Measurements from ENCODE around the gene ACP7. TPM values are rescaled to one million over a fixed set of nuclear protein-coding genes. Genes with fewer than 3 reads are reported as not detected.
A peak's percentile ranks its signal among the peaks of the same experiment; 100 is the strongest.

The ACP7 gene
- total and polyA plus RNA-seq, 9 of the 15 experiments (the other 6 are each of a cell fraction or from before 2014, with no cell fraction given) = not detected

DNA sequence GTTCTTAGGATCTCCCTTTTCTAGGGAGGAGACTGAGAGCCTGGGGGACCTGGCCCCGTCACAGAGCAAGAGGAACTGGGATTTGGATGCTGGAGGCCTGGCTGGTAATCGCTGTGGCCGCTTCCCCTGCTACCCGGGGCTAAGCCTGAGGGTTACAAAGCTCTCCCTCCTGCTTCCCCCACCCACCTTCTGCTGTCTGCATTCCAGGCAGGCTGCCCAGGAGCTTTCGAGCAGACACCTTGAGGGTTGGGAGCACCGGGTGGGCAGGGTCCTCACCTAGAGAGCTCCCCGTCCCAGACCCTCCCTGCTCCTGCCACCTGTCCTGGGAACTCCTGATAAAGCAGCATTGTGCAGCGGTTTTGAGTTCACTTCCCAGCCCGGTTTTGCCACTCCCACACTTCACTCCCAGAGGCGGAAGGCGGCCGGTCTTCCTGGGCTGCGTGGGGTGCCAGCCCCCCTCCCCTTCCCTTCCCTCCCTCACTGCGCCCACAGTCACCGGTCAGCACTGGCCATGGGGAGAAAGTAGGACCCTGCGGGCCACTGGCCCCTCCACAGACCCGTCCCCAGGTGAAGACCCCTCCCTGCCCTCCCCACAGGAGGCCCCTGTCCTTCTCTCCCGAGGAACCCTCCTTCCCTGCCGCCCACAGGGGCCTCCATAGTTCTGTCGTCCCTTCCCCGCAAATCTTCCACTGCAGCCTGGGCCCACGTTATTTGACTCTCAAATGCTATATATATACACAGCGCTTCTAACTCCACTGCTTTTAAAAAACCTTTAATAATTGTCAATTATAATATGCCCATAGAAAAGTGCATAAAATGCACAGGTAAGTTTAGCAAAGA is 49.5 kb downstream of the ACP7 start:
- CTCF ChIA-PET (ENCODE audit: low intra/inter-chr PET ratio) = no interaction called here
- DNase-seq (ENCODE audit: extremely low read depth in 1 of 4, low spot score in 3 of 4) = peak in 2 of 4 experiments; percentile 46 to 48
- peaks cover 21 to 51% of the 10 kb centered on the region in 2 experiments for H3K4me1 ChIP-seq (replicated peaks in 1 of 2; ENCODE audit: control insufficient read depth in 2 of 2, insufficient read depth in 2 of 2, low read length in 2 of 2)
- peak overlapping the region; percentile 2; the same call in 1 of the 2 replicates for H3K4me3 ChIP-seq
- H3K9me3 ChIP-seq (replicated peaks; ENCODE audit: control insufficient read depth, insufficient read depth, low read depth, low read length) = no peaks in the 10 kb centered on the region
- H2AFZ ChIP-seq (ENCODE audit: low read depth, low read length) = no peak overlapping the region
- 0 out of 3 replicates have a peak, but pooled peaks cover 2% of the 10 kb centered on the region for H3K36me3 ChIP-seq (ENCODE audit: control insufficient read depth, insufficient read depth, low read length)
- no peaks in the 10 kb centered on the region for H3K27me3 ChIP-seq (ENCODE audit: control insufficient read depth in 2 of 2, insufficient read depth in 2 of 2, low read length in 2 of 2)
- in situ Hi-C loops (cut with MboI) (no loop called here), intact Hi-C loops (cut with micrococcal nuclease) (no loop called here)
- peaks cover 6% of the 10 kb centered on the region for H3K9me1 ChIP-seq (ENCODE audit: control insufficient read depth, insufficient read depth, low read length)
- peaks cover 48% of the 10 kb centered on the region for H4K20me1 ChIP-seq (replicated peaks; ENCODE audit: control insufficient read depth, insufficient read depth, low read length)
- peak overlapping the region; percentile 54 for H3K4me2 ChIP-seq (ENCODE audit: insufficient read depth, low read length)
- peak; percentile 79 for FAIRE-seq
- peak; percentile 61 for ATAC-seq
- BruUV-seq (replicated peaks) = no TSS peak
- 14% methylated on average over 16 of the region's 23 CpGs for WGBS (ENCODE audit: insufficient coverage, low coverage, missing lambda C conversion rate)
- POLR2A ChIA-PET = interaction anchor here (1.1 to 1.6 kb wide), 3 partner anchors 18 to 62 kb away, joined by 3 to 7 read pairs (median 6); no protein-coding TSS in a partner anchor
- H3K27ac ChIP-seq (ENCODE audit: extremely low read depth, low read depth, low read length) = peak overlapping the region; percentile 59; the same call in 1 of the 3 replicates
- peaks cover 86% of the 10 kb centered on the region for H3K79me2 ChIP-seq (ENCODE audit: control insufficient read depth, insufficient read depth, low read length)
- peak overlapping the region in 1 of 2 experiments; percentile 87; a peak in 2 of 4 replicates for H3K9ac ChIP-seq (ENCODE audit: insufficient read depth in 1 of 2, low read depth in 2 of 2, low read length in 2 of 2)
- no peak for TF ChIP-seq U2AF2 (optimal IDR thresholded peaks at IDR 0.05; ENCODE audit: low read depth, low read length)
- TF ChIP-seq RAD21 (CRISPR knock-in tag; conservative IDR thresholded peaks at IDR 0.05 in 1 of 2, IDR thresholded peaks at IDR 0.05 in 1 of 2) = no peak
- peak; percentile 32; the same call in 1 of the 2 replicates for TF ChIP-seq SPI1 (IDR thresholded peaks at IDR 0.05; ENCODE audit: borderline replicate concordance, low read depth, low read length)
- TF ChIP-seq, protein P1, sequence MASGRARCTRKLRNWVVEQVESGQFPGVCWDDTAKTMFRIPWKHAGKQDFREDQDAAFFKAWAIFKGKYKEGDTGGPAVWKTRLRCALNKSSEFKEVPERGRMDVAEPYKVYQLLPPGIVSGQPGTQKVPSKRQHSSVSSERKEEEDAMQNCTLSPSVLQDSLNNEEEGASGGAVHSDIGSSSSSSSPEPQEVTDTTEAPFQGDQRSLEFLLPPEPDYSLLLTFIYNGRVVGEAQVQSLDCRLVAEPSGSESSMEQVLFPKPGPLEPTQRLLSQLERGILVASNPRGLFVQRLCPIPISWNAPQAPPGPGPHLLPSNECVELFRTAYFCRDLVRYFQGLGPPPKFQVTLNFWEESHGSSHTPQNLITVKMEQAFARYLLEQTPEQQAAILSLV (tag; IDR thresholded peaks at IDR 0.05) = no peak
- TF ChIP-seq, protein P2, sequence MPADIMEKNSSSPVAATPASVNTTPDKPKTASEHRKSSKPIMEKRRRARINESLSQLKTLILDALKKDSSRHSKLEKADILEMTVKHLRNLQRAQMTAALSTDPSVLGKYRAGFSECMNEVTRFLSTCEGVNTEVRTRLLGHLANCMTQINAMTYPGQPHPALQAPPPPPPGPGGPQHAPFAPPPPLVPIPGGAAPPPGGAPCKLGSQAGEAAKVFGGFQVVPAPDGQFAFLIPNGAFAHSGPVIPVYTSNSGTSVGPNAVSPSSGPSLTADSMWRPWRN (IDR thresholded peaks at IDR 0.05; ENCODE audit: low read depth) = no peak
- no peak for TF ChIP-seq POLR2AphosphoS2 (IDR thresholded peaks at IDR 0.05; ENCODE audit: low read length)
- no peak for TF ChIP-seq ZNF12 (CRISPR knock-in tag; IDR thresholded peaks at IDR 0.05)
- TF ChIP-seq TCF3 (CRISPR knock-in tag; IDR thresholded peaks at IDR 0.05) = peak; percentile 54; the same call in 1 of the 2 replicates
- no peak for TF ChIP-seq CBX1 (IDR thresholded peaks at IDR 0.05; ENCODE audit: low read depth)
- TF ChIP-seq, protein P3, sequence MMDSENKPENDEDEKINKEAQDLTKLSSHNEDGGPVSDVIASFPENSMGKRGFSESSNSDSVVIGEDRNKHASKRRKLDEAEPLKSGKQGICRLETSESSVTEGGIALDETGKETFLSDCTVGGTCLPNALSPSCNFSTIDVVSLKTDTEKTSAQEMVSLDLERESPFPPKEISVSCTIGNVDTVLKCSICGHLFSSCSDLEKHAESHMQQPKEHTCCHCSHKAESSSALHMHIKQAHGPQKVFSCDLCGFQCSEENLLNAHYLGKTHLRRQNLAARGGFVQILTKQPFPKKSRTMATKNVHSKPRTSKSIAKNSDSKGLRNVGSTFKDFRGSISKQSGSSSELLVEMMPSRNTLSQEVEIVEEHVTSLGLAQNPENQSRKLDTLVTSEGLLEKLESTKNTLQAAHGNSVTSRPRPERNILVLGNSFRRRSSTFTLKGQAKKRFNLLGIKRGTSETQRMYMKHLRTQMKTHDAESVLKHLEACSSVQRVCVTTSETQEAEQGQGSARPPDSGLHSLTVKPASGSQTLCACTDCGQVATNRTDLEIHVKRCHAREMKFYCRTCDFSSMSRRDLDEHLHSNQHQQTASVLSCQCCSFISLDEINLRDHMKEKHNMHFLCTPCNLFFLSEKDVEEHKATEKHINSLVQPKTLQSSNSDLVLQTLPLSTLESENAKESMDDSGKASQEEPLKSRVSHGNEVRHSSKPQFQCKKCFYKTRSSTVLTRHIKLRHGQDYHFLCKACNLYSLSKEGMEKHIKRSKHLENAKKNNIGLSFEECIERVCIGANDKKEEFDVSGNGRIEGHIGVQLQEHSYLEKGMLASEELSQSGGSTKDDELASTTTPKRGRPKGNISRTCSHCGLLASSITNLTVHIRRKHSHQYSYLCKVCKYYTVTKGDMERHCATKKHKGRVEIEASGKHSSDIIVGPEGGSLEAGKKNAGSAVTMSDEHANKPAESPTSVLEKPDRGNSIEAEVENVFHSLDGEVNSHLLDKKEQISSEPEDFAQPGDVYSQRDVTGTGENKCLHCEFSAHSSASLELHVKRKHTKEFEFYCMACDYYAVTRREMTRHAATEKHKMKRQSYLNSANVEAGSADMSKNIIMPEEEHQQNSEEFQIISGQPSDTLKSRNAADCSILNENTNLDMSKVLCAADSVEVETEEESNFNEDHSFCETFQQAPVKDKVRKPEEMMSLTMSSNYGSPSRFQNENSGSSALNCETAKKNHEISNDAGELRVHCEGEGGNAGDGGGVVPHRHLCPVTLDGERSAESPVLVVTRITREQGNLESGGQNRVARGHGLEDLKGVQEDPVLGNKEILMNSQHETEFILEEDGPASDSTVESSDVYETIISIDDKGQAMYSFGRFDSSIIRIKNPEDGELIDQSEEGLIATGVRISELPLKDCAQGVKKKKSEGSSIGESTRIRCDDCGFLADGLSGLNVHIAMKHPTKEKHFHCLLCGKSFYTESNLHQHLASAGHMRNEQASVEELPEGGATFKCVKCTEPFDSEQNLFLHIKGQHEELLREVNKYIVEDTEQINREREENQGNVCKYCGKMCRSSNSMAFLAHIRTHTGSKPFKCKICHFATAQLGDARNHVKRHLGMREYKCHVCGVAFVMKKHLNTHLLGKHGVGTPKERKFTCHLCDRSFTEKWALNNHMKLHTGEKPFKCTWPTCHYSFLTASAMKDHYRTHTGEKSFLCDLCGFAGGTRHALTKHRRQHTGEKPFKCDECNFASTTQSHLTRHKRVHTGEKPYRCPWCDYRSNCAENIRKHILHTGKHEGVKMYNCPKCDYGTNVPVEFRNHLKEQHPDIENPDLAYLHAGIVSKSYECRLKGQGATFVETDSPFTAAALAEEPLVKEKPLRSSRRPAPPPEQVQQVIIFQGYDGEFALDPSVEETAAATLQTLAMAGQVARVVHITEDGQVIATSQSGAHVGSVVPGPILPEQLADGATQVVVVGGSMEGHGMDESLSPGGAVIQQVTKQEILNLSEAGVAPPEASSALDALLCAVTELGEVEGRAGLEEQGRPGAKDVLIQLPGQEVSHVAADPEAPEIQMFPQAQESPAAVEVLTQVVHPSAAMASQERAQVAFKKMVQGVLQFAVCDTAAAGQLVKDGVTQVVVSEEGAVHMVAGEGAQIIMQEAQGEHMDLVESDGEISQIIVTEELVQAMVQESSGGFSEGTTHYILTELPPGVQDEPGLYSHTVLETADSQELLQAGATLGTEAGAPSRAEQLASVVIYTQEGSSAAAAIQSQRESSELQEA (IDR thresholded peaks at IDR 0.05; ENCODE audit: low read depth) = no peak
- TF ChIP-seq MCM3 (IDR thresholded peaks at IDR 0.05) = no peak

Measured in K562 (cell line).